Endothelial cell (in vitro differentiated cells): ENCODE data around the gene PRR7. TPM values are rescaled to one million over a fixed set of nuclear protein-coding genes. Genes with fewer than 3 reads are reported as not detected.
"Not testable (repeated sequence)": the region's sequence is repeated elsewhere in the genome, so short reads cannot be mapped to it uniquely, and the experiment has no call there.

ENCODE experiments used
- DNase-seq: peaks from one replicate; pipeline ENCODE4 v3.0.0; 2021; ENCODE audit warnings: low spot score
- H3K27ac Mint-ChIP-seq: one replicate; pipeline ENCODE4 v1.8.0; 2021; ENCODE audit warnings: mixed read lengths, inconsistent platforms; ENCODE audit not compliant: unreplicated experiment
- H3K27me3 Mint-ChIP-seq: one replicate; pipeline ENCODE4 v1.8.0; 2021; ENCODE audit warnings: mild to moderate bottlenecking, moderate library complexity, mixed read lengths, inconsistent platforms; ENCODE audit not compliant: unreplicated experiment
- H3K36me3 Mint-ChIP-seq: one replicate; pipeline ENCODE4 v1.8.0; 2021; ENCODE audit warnings: mild to moderate bottlenecking, low read depth, mixed read lengths, inconsistent platforms; ENCODE audit not compliant: unreplicated experiment
- H3K4me1 Mint-ChIP-seq: one replicate; pipeline ENCODE4 v1.8.0; 2021; ENCODE audit warnings: mild to moderate bottlenecking, mixed read lengths, inconsistent platforms; ENCODE audit not compliant: unreplicated experiment
- H3K4me3 Mint-ChIP-seq: one replicate; pipeline ENCODE4 v1.8.0; 2021; ENCODE audit warnings: mild to moderate bottlenecking, mixed read lengths, inconsistent platforms; ENCODE audit not compliant: unreplicated experiment
- H3K9me3 Mint-ChIP-seq: one replicate; pipeline ENCODE4 v1.8.0; 2021; ENCODE audit warnings: mixed read lengths, inconsistent platforms; ENCODE audit not compliant: unreplicated experiment
- total RNA-seq: library from RNA; stranded (reverse); fragmentation: NEBNext Ultra II Directional; extraction: Animal tissue kit (Norgen Biotek cat#: 25700); gene quantifications from one replicate; pipeline ENCODE4 v1.2.1, GENCODE V29; 2021; ENCODE audit not compliant: unreplicated experiment
- TF ChIP-seq, protein P1 (sequence below): fragments of 200-600 bp; sonication (generic); IDR thresholded peaks from one replicate; pipeline ENCODE4 v1.5.0; 2021; ENCODE audit warnings: antibody characterized with exemption; ENCODE audit not compliant: unreplicated experiment

Gene PRR7
- total RNA-seq, 1 donor from 2014 or later: 0.97 TPM

DNA sequence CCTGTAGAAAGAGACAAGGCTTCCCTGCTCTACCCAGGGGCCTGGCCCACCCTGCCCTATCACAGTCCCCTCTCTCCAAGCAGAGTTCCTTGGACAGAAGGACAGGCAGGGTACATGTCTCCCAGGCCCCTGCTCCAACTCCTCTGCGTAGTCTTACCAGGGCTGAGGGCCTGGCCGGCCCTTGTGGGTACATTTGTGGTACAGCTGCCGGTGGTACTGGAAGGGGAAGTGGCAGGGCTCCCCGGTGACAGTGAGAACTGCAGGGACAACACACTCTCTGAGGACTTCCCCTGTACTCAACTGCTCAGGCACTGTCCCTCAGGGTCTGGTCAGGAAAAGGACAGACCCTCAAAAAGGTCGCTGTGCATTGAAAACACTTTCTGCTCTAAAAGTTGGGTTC is 40.8 kb upstream of the PRR7 start:
- H3K27ac Mint-ChIP-seq: no peak overlapping the region
- H3K9me3 Mint-ChIP-seq: no peaks in the 10 kb centered on the region
- TF ChIP-seq, protein P1, sequence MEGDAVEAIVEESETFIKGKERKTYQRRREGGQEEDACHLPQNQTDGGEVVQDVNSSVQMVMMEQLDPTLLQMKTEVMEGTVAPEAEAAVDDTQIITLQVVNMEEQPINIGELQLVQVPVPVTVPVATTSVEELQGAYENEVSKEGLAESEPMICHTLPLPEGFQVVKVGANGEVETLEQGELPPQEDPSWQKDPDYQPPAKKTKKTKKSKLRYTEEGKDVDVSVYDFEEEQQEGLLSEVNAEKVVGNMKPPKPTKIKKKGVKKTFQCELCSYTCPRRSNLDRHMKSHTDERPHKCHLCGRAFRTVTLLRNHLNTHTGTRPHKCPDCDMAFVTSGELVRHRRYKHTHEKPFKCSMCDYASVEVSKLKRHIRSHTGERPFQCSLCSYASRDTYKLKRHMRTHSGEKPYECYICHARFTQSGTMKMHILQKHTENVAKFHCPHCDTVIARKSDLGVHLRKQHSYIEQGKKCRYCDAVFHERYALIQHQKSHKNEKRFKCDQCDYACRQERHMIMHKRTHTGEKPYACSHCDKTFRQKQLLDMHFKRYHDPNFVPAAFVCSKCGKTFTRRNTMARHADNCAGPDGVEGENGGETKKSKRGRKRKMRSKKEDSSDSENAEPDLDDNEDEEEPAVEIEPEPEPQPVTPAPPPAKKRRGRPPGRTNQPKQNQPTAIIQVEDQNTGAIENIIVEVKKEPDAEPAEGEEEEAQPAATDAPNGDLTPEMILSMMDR: no peak
- H3K36me3 Mint-ChIP-seq: peaks cover 3% of the 10 kb centered on the region
- no peak overlapping the region for H3K4me3 Mint-ChIP-seq
- H3K27me3 Mint-ChIP-seq: peaks cover 12% of the 10 kb centered on the region
- no peak for DNase-seq
- peaks cover 7% of the 10 kb centered on the region for H3K4me1 Mint-ChIP-seq

DNA sequence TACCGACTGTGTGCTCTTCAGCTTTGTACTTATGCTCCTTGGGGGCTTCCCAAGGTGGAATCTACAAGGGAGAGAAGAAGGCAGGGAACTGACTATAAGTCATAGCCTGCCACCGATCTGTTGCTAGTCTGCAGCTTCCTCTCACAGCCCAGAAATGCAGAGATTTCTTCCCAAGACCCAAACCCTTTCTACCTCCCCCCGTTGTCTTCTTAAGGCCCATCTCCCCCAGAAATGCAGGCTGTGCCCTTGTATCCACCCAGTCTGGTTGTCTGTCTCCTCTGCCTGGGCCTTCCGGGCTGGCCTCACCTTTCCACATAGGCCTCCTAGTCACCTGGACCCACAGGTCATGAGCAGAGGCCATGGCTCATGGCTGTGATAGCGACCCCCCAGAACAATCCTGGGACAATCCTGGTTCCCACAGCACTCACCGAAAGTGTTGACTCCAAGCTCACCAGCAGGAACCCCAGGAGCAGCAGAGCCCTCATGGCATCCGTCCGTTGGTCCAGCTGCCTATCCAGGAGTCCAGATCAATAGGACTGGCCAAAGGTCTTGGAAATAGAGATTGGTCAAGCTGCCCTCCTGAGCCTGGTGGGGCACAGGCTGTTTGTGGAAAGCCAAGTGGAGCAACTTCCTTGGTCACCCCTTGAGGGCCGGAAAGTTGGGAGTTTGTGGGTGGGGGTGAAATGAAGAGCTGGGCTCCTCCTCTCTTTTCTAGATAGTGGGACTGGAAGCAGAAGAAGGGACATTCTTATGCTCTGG is 37.4 kb upstream of the PRR7 start, which contains the start of gene F12:
Gene F12 (minus strand): TSS at position 522 of the 759 bp plus-strand sequence. CDS start 37 bp downstream, at position 485.
- no peak within 1 kb of the TSS for H3K27ac Mint-ChIP-seq
- H3K27me3 Mint-ChIP-seq: peaks cover 3% of the 10 kb centered on the region
- DNase-seq: no peak
- no peaks in the 10 kb centered on the region for H3K36me3 Mint-ChIP-seq
- H3K9me3 Mint-ChIP-seq: no peaks in the 10 kb centered on the region
- H3K4me1 Mint-ChIP-seq: peaks cover 2% of the 10 kb centered on the region
- TF ChIP-seq, protein P1: no peak
- H3K4me3 Mint-ChIP-seq: no peak within 1 kb of the TSS

DNA sequence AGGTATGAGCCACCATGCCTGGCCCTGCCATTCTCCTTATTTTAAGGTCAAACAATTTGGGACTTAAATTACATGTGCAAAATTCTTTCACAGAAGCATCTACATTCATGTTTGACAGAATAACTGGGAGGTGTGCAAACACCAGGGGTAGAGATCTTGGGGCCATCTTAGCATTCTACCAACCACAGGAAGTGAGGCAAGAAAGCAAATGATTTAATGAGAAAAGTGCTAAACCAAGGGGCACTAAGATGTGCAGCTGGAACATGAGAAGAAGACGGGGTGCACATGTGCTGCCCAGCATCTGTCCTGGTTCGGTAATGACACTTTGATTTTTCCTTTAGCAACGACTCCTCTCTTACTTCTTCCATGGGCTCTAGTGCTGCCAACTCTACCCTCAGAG is 36.0 kb upstream of the PRR7 start:
- Mint-ChIP-seq H3K27me3 (peaks cover 2% of the 10 kb centered on the region), H3K36me3 (no peaks in the 10 kb centered on the region), H3K9me3 (no peaks in the 10 kb centered on the region), H3K27ac (no peak overlapping the region), H3K4me1 (peaks cover 7% of the 10 kb centered on the region), H3K4me3 (no peak overlapping the region)
- DNase-seq: no peak
- TF ChIP-seq, protein P1: no peak

DNA sequence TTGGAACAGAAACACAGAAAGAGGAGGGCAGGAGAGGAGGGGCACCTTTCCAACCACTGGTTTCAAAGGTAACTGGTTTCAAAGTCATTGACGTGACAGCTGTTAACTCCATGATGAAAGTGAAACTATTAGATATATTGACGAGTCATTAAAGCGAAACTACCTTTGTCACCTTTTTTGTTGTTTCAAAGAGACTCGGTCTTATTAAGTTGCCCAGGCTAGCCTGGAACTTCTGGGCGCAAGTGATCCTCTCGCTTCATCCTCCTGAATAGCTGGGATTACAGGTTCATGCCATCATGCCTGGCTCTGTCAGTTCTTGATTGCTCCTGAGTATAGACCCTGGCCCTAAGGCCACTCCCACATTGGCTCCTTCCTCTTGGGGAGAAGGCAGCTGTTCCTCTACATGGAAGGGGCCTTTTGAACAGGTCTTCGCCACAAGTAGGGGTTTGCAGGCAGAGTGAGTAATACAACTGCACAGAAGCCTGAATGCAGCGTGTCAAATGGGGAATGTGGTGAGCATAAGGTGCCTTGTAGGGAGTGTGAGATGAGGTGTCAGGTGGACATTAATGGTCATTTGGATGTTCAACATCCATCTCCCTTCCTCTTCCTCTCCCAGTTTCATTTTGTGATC is 33.9 kb upstream of the PRR7 start:
- H3K4me3 Mint-ChIP-seq: no peak overlapping the region
- H3K4me1 Mint-ChIP-seq: peaks cover 12% of the 10 kb centered on the region
- H3K9me3 Mint-ChIP-seq: no peaks in the 10 kb centered on the region
- H3K36me3 Mint-ChIP-seq: no peaks in the 10 kb centered on the region
- TF ChIP-seq, protein P1: no peak
- DNase-seq: no peak
- H3K27me3 Mint-ChIP-seq: peaks cover 4% of the 10 kb centered on the region
- no peak overlapping the region for H3K27ac Mint-ChIP-seq

DNA sequence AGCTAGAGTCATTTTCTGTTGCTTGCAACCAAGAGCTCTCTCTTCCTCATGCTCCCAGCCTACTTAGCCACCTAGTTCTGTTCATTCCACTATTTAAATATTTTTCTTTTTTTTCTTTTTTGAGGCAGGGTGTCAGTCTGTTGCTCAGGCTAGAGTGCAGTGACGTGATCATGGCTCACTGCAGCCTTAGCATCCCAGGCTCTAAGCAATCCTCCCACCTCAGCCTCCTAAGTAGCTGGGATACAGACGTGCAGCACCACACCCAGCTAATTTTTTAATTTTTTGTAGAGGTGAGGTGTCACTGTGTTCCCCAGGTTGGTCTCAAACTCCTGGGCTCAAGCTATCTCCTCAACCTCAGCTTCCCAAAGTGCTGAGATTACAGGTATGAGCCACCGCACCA is 32.1 kb upstream of the PRR7 start:
- Mint-ChIP-seq H3K36me3 (no peaks in the 10 kb centered on the region), H3K4me1 (peaks cover 12% of the 10 kb centered on the region), H3K27me3 (peaks cover 4% of the 10 kb centered on the region), H3K9me3 (no peaks in the 10 kb centered on the region), H3K4me3 (no peak overlapping the region), H3K27ac (peak overlapping the region; percentile 50)
- no peak for DNase-seq
- TF ChIP-seq, protein P1: no peak

DNA sequence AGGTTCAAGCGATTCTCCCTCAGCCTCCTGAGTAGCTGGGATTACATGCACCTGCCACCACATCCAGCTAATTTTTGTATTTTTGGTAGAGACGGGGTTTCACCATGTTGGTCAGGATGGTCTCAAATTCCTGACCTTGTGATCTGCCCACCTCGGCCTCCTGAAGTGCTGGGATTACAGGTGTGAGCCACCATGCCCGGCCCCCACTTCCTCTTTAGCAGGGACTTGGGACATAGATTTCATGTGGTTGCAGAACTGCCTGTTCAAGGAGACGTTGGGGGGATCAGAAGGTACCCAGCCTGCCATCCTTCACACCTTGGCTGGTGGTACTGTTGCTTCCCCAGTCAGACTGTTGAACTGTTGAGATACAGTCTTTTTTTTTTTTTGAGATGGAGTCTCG is 29.5 kb upstream of the PRR7 start:
- not testable (repeated sequence) for H3K36me3 Mint-ChIP-seq, DNase-seq, H3K4me3 Mint-ChIP-seq, H3K27ac Mint-ChIP-seq, H3K27me3 Mint-ChIP-seq, H3K9me3 Mint-ChIP-seq
- peaks cover 12% of the 10 kb centered on the region for H3K4me1 Mint-ChIP-seq
